ENCODE measurements around the gene SEL1L2. TPM values are rescaled to one million over a fixed set of nuclear protein-coding genes. Genes with fewer than 3 reads are reported as not detected.
"Not testable (repeated sequence)": the region's sequence is repeated elsewhere in the genome, so short reads cannot be mapped to it uniquely, and the experiment has no call there.

SEL1L2 gene
- total and polyA plus RNA-seq, 4 experiments from 2014 or later = not detected

GRCh38 chr20:14000917-14001316 is 10.5 kb upstream of the SEL1L2 start:
- Mint-ChIP-seq H3K27ac (no peak overlapping the region), H3K9me3 (peaks cover 0 to 13% (median 3%) of the 10 kb centered on the region in 8 donors), H3K4me1 (peaks cover 0 to 7% (median 5%) of the 10 kb centered on the region in 4 donors), H3K36me3 (peaks cover 0 to 2% of the 10 kb centered on the region in 2 donors), H3K4me3 (no peak overlapping the region), H3K27me3 (peaks cover 10 to 12% of the 10 kb centered on the region in 2 donors)
- intact Hi-C loops (cut with micrococcal nuclease) = no loop called here
- Histone ChIP-seq H3K36me3 (ENCODE audit: insufficient read depth, low read length) (no peaks in the 10 kb centered on the region), H3K27ac (ENCODE audit: low read depth, low read length) (no peak overlapping the region), H3K27me3 (ENCODE audit: insufficient read depth, low read length) (no peaks in the 10 kb centered on the region), H3K4me1 (ENCODE audit: insufficient read depth, low read length) (no peaks in the 10 kb centered on the region), H3K9me3 (ENCODE audit: control insufficient read depth in 1 of 2, low read length in 2 of 2) (no peaks in the 10 kb centered on the region), H3K4me3 (ENCODE audit: low read length in 2 of 2) (no peak overlapping the region)
- POLR2A ChIA-PET (ENCODE audit: partially characterized antibody) = no interaction called here
- no peak for DNase-seq
- CTCF ChIA-PET (ENCODE audit: partially characterized antibody) = no interaction called here

DNA sequence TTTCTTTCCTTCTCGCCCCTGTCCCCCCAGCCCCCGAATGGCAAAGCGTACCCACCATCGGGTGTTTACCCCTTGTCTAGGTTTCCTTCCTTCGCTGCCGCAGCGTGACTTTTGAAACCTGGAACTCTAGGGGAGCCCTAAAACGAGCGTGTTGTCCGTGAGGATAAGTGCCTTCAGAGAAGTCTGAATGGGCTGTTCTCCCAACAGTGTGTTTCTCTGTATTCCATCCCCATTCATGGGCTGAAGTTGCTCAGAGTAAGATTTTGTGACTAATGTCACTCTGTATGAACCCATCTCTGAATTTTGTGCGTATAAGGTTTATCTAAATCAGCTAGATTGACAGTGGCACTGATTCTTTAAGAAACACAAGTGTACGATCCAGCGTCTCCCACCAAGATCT is 5.9 kb upstream of the SEL1L2 start:
- DNase-seq = no peak
- Mint-ChIP-seq H3K27ac (no peak overlapping the region), H3K36me3 (peaks cover 2 to 6% of the 10 kb centered on the region in 2 donors), H3K27me3 (peaks cover 10 to 12% of the 10 kb centered on the region in 2 donors), H3K4me1 (peaks cover 0 to 7% (median 5%) of the 10 kb centered on the region in 4 donors), H3K9me3 (peaks cover 0 to 32% (median 18%) of the 10 kb centered on the region in 8 donors), H3K4me3 (peak overlapping the region in 7 of 8 donors; percentile 21 to 80 (median 59))
- Histone ChIP-seq H3K27me3 (ENCODE audit: insufficient read depth, low read length) (no peaks in the 10 kb centered on the region), H3K4me1 (ENCODE audit: insufficient read depth, low read length) (no peaks in the 10 kb centered on the region), H3K4me3 (ENCODE audit: low read length in 2 of 2) (no peak overlapping the region), H3K36me3 (ENCODE audit: insufficient read depth, low read length) (no peaks in the 10 kb centered on the region), H3K27ac (ENCODE audit: low read depth, low read length) (no peak overlapping the region), H3K9me3 (ENCODE audit: control insufficient read depth in 1 of 2, low read length in 2 of 2) (no peaks in the 10 kb centered on the region)
- intact Hi-C loops (cut with micrococcal nuclease) = no loop called here
- POLR2A ChIA-PET (ENCODE audit: partially characterized antibody) = no interaction called here
- CTCF ChIA-PET (ENCODE audit: partially characterized antibody) = no interaction called here

GRCh38 chr20:13995841-13996240 is 5.4 kb upstream of the SEL1L2 start:
- intact Hi-C loops (cut with micrococcal nuclease) = no loop called here
- Mint-ChIP-seq H3K27ac (no peak overlapping the region), H3K4me3 (peak overlapping the region in 1 of 8 donors; percentile 80), H3K27me3 (peaks cover 10 to 12% of the 10 kb centered on the region in 2 donors), H3K9me3 (peaks cover 0 to 32% (median 18%) of the 10 kb centered on the region in 8 donors), H3K36me3 (peaks cover 2 to 6% of the 10 kb centered on the region in 2 donors), H3K4me1 (peaks cover 0 to 7% (median 5%) of the 10 kb centered on the region in 4 donors)
- Histone ChIP-seq H3K27me3 (ENCODE audit: insufficient read depth, low read length) (no peaks in the 10 kb centered on the region), H3K27ac (ENCODE audit: low read depth, low read length) (no peak overlapping the region), H3K36me3 (ENCODE audit: insufficient read depth, low read length) (no peaks in the 10 kb centered on the region), H3K4me1 (ENCODE audit: insufficient read depth, low read length) (no peaks in the 10 kb centered on the region), H3K9me3 (ENCODE audit: control insufficient read depth in 1 of 2, low read length in 2 of 2) (no peaks in the 10 kb centered on the region), H3K4me3 (ENCODE audit: low read length in 2 of 2) (no peak overlapping the region)
- POLR2A ChIA-PET (ENCODE audit: partially characterized antibody) = no interaction called here
- CTCF ChIA-PET (ENCODE audit: partially characterized antibody) = no interaction called here
- DNase-seq = no peak

GRCh38 chr20:13995086-13995665 is 4.8 kb upstream of the SEL1L2 start, which contains the start of gene MACROD2:
TSS of gene MACROD2 (plus strand) at chr20:13995516.
- Mint-ChIP-seq H3K27ac (no peak within 1 kb of the TSS), H3K4me1 (peaks cover 0 to 7% (median 5%) of the 10 kb centered on the region in 4 donors), H3K4me3 (peak within 1 kb of the TSS in 7 of 8 donors; percentile 21 to 80 (median 59)), H3K27me3 (peaks cover 10 to 12% of the 10 kb centered on the region in 2 donors), H3K36me3 (peaks cover 2 to 6% of the 10 kb centered on the region in 2 donors), H3K9me3 (peaks cover 0 to 38% (median 19%) of the 10 kb centered on the region in 8 donors)
- intact Hi-C loops (cut with micrococcal nuclease) = no loop called here
- Histone ChIP-seq H3K9me3 (ENCODE audit: control insufficient read depth in 1 of 2, low read length in 2 of 2) (no peaks in the 10 kb centered on the region), H3K27me3 (ENCODE audit: insufficient read depth, low read length) (no peaks in the 10 kb centered on the region), H3K4me1 (ENCODE audit: insufficient read depth, low read length) (no peaks in the 10 kb centered on the region), H3K36me3 (ENCODE audit: insufficient read depth, low read length) (no peaks in the 10 kb centered on the region), H3K4me3 (ENCODE audit: low read length in 2 of 2) (no peak within 1 kb of the TSS), H3K27ac (ENCODE audit: low read depth, low read length) (no peak within 1 kb of the TSS)
- peak in 1 of 5 donors; percentile 37 for DNase-seq
- ChIA-PET CTCF (ENCODE audit: partially characterized antibody) (no interaction called here), POLR2A (ENCODE audit: partially characterized antibody) (no interaction called here)

DNA sequence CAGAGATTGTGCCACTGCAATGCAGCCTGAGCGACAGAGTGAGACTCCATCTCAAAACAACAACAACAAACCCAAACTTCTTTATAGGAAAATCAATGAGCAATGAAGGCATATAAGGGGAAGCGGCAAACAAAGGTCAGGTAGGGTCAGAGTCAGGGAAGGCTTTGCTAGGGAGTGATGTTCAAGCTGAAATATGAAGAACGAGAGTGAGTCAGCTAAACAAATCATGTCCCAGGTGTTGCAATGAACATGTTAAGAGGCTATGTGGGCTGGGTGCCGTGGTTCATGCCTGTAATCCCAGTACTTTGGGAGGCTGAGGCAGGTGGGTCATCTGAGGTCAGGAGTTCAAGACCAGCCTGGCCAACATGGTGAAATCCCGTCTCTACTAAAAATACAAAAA is 1.5 kb upstream of the SEL1L2 start:
- H3K4me1 Mint-ChIP-seq; POLR2A ChIA-PET (ENCODE audit: partially characterized antibody); H3K36me3 ChIP-seq (ENCODE audit: insufficient read depth, low read length); H3K27me3 Mint-ChIP-seq; H3K27ac Mint-ChIP-seq; H3K9me3 ChIP-seq (ENCODE audit: control insufficient read depth in 1 of 2, low read length in 2 of 2); H3K27me3 ChIP-seq (ENCODE audit: insufficient read depth, low read length); intact Hi-C loops (cut with micrococcal nuclease); H3K4me3 ChIP-seq (ENCODE audit: low read length in 2 of 2); CTCF ChIA-PET (ENCODE audit: partially characterized antibody); H3K4me3 Mint-ChIP-seq; H3K36me3 Mint-ChIP-seq; H3K27ac ChIP-seq (ENCODE audit: low read depth, low read length); H3K4me1 ChIP-seq (ENCODE audit: insufficient read depth, low read length); DNase-seq: not testable (repeated sequence)
- H3K9me3 Mint-ChIP-seq = peaks cover 0 to 38% (median 20%) of the 10 kb centered on the region in 8 donors

DNA sequence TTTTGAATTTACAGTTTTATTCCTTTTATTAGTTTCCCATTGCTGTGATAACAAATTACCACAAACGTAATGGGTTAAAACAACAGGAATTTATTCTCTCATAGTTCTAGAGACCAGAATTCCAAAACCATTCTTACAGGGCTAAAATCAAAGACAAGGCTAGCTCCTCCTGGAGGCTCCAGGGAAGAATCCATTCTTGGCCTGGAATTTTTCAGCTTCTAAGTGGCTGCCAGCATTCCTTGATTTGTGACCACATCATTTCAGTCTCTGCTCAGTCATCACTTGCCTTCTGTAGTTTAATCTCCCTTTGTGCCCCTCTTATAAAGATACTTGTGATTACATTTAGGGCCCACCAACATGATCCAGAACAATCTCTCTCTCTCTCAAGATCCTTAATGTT is 897 bp upstream of the SEL1L2 start:
- Mint-ChIP-seq H3K36me3 (peaks cover 0 to 6% of the 10 kb centered on the region in 2 donors), H3K4me3 (no peak overlapping the region), H3K27me3 (peaks cover 2 to 3% of the 10 kb centered on the region in 2 donors), H3K4me1 (peaks cover 0 to 3% (median 2%) of the 10 kb centered on the region in 4 donors), H3K27ac (no peak overlapping the region), H3K9me3 (peaks cover 0 to 33% (median 18%) of the 10 kb centered on the region in 8 donors)
- POLR2A ChIA-PET (ENCODE audit: partially characterized antibody) = no interaction called here
- Histone ChIP-seq H3K36me3 (ENCODE audit: insufficient read depth, low read length) (no peaks in the 10 kb centered on the region), H3K27ac (ENCODE audit: low read depth, low read length) (no peak overlapping the region), H3K9me3 (ENCODE audit: control insufficient read depth in 1 of 2, low read length in 2 of 2) (no peaks in the 10 kb centered on the region), H3K27me3 (ENCODE audit: insufficient read depth, low read length) (no peaks in the 10 kb centered on the region), H3K4me1 (ENCODE audit: insufficient read depth, low read length) (no peaks in the 10 kb centered on the region), H3K4me3 (ENCODE audit: low read length in 2 of 2) (no peak overlapping the region)
- no peak for DNase-seq
- CTCF ChIA-PET (ENCODE audit: partially characterized antibody) = no interaction called here
- intact Hi-C loops (cut with micrococcal nuclease) = no loop called here

- Histone ChIP-seq H3K27ac (ENCODE audit: low read depth, low read length) (no peak overlapping the region), H3K4me1 (ENCODE audit: insufficient read depth, low read length) (no peaks in the 10 kb centered on the region), H3K9me3 (ENCODE audit: control insufficient read depth in 1 of 2, low read length in 2 of 2) (no peaks in the 10 kb centered on the region), H3K36me3 (ENCODE audit: insufficient read depth, low read length) (no peaks in the 10 kb centered on the region), H3K27me3 (ENCODE audit: insufficient read depth, low read length) (no peaks in the 10 kb centered on the region), H3K4me3 (ENCODE audit: low read length in 2 of 2) (no peak overlapping the region)
- Mint-ChIP-seq H3K27ac (peak overlapping the region in 1 of 7 donors; percentile 79), H3K27me3 (no peaks in the 10 kb centered on the region), H3K4me1 (no peaks in the 10 kb centered on the region), H3K9me3 (peaks cover 0 to 17% (median 3%) of the 10 kb centered on the region in 8 donors), H3K36me3 (no peaks in the 10 kb centered on the region), H3K4me3 (no peak overlapping the region)
- CTCF ChIA-PET (ENCODE audit: partially characterized antibody) = no interaction called here
- POLR2A ChIA-PET (ENCODE audit: partially characterized antibody) = interaction anchor here (0.6 kb wide), 1 partner anchor 794 kb away, joined by 3 read pairs; no protein-coding TSS in a partner anchor
- no peak for DNase-seq
- intact Hi-C loops (cut with micrococcal nuclease) = no loop called here
Measured at GRCh38 chr20:13984211-13984610, 6.2 kb downstream of the SEL1L2 start.

Measured in CD4-positive, alpha-beta memory T cell (primary cell).